NT2/D1 (cell line): ENCODE data around the gene COMMD9.

Experiments
- DNase-seq: peaks from one replicate; pipeline ENCODE4 v3.0.0-alpha.2; 2011; ENCODE audit warnings: low read depth, low spot score
- H3K27me3 ChIP-seq: 2 replicates; pipeline ENCODE4 v1.6.0; 2011; ENCODE audit warnings: mild to moderate bottlenecking; ENCODE audit not compliant: insufficient read length, insufficient read depth
- H3K36me3 ChIP-seq: 2 replicates; pipeline ENCODE4 v1.6.1; 2011; ENCODE audit warnings: mild to moderate bottlenecking, low read length, mixed read lengths; ENCODE audit not compliant: insufficient read depth, insufficient read length
- H3K4me1 ChIP-seq: 2 replicates; pipeline ENCODE4 v1.5.1; 2011; ENCODE audit not compliant: insufficient read depth, insufficient read length
- H3K4me3 ChIP-seq: 2 replicates; pipeline ENCODE4 v1.5.1; 2011; ENCODE audit warnings: low read depth; ENCODE audit not compliant: insufficient read length
- H3K9ac ChIP-seq: 2 replicates; pipeline ENCODE4 v1.6.0; 2011; ENCODE audit warnings: low read depth; ENCODE audit not compliant: insufficient read length
- H3K9me3 ChIP-seq: 2 replicates; pipeline ENCODE4 v1.5.1; 2011; ENCODE audit warnings: mild to moderate bottlenecking, low read length; ENCODE audit not compliant: insufficient read depth
- SUZ12 ChIP-seq: IDR thresholded peaks from 2 replicates; pipeline ENCODE4 v1.6.1; 2011; ENCODE audit not compliant: insufficient read length, insufficient read depth; ENCODE audit errors: extremely low read depth
- YY1 ChIP-seq: IDR thresholded peaks from 2 replicates; pipeline ENCODE4 v1.6.1; 2011; ENCODE audit not compliant: insufficient read length, insufficient read depth
- ZNF274 ChIP-seq: IDR thresholded peaks from 2 replicates; pipeline ENCODE4 v1.6.1; 2011; ENCODE audit warnings: mild to moderate bottlenecking, low read depth, low read length

COMMD9 gene

DNA sequence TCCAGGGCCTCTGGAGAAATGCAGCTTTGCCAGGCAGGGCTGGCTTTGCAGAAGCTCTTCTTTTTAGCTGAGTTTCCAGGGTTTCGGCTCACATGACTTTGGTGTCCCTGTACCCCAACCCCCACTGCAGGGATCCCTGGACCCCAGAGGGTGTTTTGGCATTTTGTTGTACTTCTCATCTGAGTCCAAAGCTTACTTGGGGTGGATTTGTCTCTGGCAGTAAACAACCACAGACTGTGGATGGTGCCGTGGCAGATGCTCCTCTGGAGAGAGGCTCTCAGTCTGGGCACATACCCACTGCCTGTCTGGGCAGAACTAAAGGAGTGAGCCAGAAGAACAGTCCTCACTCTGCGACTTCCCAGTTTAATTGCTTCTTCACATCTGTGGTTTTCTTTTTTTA is 49.6 kb downstream of the COMMD9 start:
- Histone ChIP-seq H3K4me1 (no peaks in the 10 kb centered on the region), H3K27me3 (no peaks in the 10 kb centered on the region), H3K36me3 (no peaks in the 10 kb centered on the region), H3K9me3 (0 out of 2 replicates have a peak, but pooled peaks cover under 1% of the 10 kb centered on the region), H3K9ac (no peak overlapping the region), H3K4me3 (no peak overlapping the region)
- DNase-seq = no peak
- TF ChIP-seq SUZ12 (no peak), ZNF274 (no peak), YY1 (no peak)

DNA sequence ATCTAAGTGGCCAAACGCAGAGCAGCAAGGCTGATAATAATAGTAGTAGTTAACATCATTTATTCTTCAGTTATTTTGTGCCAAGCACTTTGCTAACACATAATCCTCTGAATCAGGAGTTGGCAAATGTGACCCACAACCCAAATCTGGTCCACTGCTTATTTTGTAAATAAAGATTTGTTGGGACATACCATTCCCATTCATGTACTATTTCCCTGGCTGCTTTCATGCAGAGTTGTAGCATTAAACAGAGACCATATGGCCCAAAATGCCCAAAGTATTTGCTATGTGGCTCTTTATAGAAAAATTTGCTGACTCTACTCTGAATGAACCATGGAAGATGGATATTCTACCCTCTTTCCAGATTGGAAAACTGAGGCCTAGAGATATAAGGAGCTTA is 50.3 kb downstream of the COMMD9 start:
- no peak for DNase-seq
- Histone ChIP-seq H3K4me1 (no peaks in the 10 kb centered on the region), H3K9me3 (no peaks in the 10 kb centered on the region), H3K27me3 (no peaks in the 10 kb centered on the region), H3K36me3 (no peaks in the 10 kb centered on the region), H3K4me3 (no peak overlapping the region), H3K9ac (no peak overlapping the region)
- TF ChIP-seq SUZ12 = no peak
- no peak for TF ChIP-seq ZNF274
- TF ChIP-seq YY1 = no peak

DNA sequence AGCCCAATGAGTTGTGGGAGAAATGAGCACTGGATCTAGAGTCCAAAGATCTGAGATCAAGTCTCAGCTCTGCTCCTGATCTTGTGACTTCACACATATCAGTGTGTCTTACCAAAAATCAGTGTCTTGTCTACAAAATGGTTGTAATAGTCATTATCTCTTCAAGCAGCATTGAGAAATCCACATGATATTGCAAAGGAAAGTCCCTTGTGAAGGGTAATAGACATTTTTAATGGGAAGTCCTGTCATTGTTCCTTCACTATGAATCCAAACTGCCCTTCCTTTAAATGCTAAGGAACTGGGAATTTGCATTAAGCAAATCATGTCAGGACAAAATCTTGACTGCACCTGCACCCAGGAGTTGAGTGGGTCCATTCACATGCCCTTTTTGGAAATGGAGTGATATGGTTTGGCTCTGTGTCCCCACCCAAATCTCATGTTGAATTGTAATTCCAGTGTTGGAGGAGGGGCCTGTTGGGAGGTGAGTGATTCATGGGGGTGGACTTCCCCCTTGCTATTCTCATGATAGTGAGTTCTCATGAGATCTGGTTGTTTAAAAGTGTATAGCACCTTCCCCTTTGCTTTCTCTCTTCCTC is 51.1 kb downstream of the COMMD9 start:
- H3K4me1 ChIP-seq = no peaks in the 10 kb centered on the region
- no peak for DNase-seq
- H3K9me3 ChIP-seq = no peaks in the 10 kb centered on the region
- TF ChIP-seq YY1 (no peak), ZNF274 (no peak), SUZ12 (no peak)
- H3K9ac ChIP-seq = no peak overlapping the region
- no peaks in the 10 kb centered on the region for H3K36me3 ChIP-seq
- no peaks in the 10 kb centered on the region for H3K27me3 ChIP-seq
- H3K4me3 ChIP-seq = no peak overlapping the region

- H3K36me3 ChIP-seq = no peaks in the 10 kb centered on the region
- no peak for TF ChIP-seq ZNF274
- TF ChIP-seq SUZ12 = no peak
- no peak for TF ChIP-seq YY1
- no peaks in the 10 kb centered on the region for H3K27me3 ChIP-seq
- no peak overlapping the region for H3K9ac ChIP-seq
- DNase-seq = no peak
- H3K4me1 ChIP-seq = no peaks in the 10 kb centered on the region
- H3K4me3 ChIP-seq = no peak overlapping the region
- H3K9me3 ChIP-seq = no peaks in the 10 kb centered on the region
These were observed 51.8 kb downstream of the COMMD9 start for GRCh38 chr11:36237391-36237790.

GRCh38 chr11:36235750-36236149 is 53.5 kb downstream of the COMMD9 start:
- no peaks in the 10 kb centered on the region for H3K4me1 ChIP-seq
- no peak overlapping the region for H3K9ac ChIP-seq
- TF ChIP-seq YY1 (no peak), SUZ12 (no peak), ZNF274 (no peak)
- no peaks in the 10 kb centered on the region for H3K36me3 ChIP-seq
- no peaks in the 10 kb centered on the region for H3K9me3 ChIP-seq
- no peak overlapping the region for H3K4me3 ChIP-seq
- no peak for DNase-seq
- H3K27me3 ChIP-seq = no peaks in the 10 kb centered on the region

GRCh38 chr11:36234825-36235224 is 54.4 kb downstream of the COMMD9 start:
- Histone ChIP-seq H3K9me3 (no peaks in the 10 kb centered on the region), H3K4me3 (no peak overlapping the region), H3K36me3 (no peaks in the 10 kb centered on the region), H3K4me1 (no peaks in the 10 kb centered on the region), H3K27me3 (no peaks in the 10 kb centered on the region), H3K9ac (no peak overlapping the region)
- TF ChIP-seq SUZ12 = no peak
- no peak for TF ChIP-seq ZNF274
- no peak for TF ChIP-seq YY1
- DNase-seq = no peak

DNA sequence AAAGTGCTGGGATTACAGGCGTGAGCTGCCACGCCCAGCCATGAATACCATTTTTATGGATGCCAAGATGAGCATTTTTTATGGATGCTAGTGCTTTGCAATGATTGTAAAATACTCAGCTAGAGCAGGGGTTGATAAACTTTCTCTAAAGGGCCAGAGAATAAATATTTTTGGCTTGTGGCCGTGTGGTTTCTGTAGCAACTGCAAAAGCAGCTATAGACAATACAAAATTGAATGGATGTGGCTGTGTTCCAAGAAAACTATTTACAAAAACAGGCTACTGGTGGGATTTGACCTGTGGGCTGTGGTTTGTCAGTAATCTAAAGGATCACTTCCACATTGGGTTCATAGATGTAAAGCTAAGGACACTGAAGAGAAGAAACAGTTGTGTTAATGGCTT is 56.0 kb downstream of the COMMD9 start:
- DNase-seq = no peak
- Histone ChIP-seq H3K36me3 (no peaks in the 10 kb centered on the region), H3K9ac (no peak overlapping the region), H3K9me3 (no peaks in the 10 kb centered on the region), H3K27me3 (no peaks in the 10 kb centered on the region), H3K4me3 (no peak overlapping the region), H3K4me1 (no peaks in the 10 kb centered on the region)
- TF ChIP-seq YY1 (no peak), ZNF274 (no peak), SUZ12 (no peak)
